Measurements from ENCODE around the gene PRR14.

The PRR14 gene

GRCh38 chr16:30662449-30662848 is 11.7 kb downstream of the PRR14 start:
- no peak for TF ChIP-seq CTCF (IDR thresholded peaks at IDR 0.05; ENCODE audit: insufficient read depth, missing control alignments)
- FAIRE-seq (no peak), DNase-seq (ENCODE audit: insufficient read length, low spot score) (no peak)

GRCh38 chr16:30663038-30663437 is 12.3 kb downstream of the PRR14 start:
- TF ChIP-seq CTCF (IDR thresholded peaks at IDR 0.05; ENCODE audit: insufficient read depth, missing control alignments): no peak
- FAIRE-seq: no peak
- no peak for DNase-seq (ENCODE audit: insufficient read length, low spot score)

GRCh38 chr16:30663820-30664219 is 13.1 kb downstream of the PRR14 start:
- DNase-seq (ENCODE audit: insufficient read length, low spot score) (no peak), FAIRE-seq (no peak)
- TF ChIP-seq CTCF (IDR thresholded peaks at IDR 0.05; ENCODE audit: insufficient read depth, missing control alignments): no peak

GRCh38 chr16:30664616-30665109 is 13.9 kb downstream of the PRR14 start:
- no peak for TF ChIP-seq CTCF (IDR thresholded peaks at IDR 0.05; ENCODE audit: insufficient read depth, missing control alignments)
- FAIRE-seq (no peak), DNase-seq (ENCODE audit: insufficient read length, low spot score) (no peak)

GRCh38 chr16:30665155-30665829 is 14.5 kb downstream of the PRR14 start:
- FAIRE-seq (no peak), DNase-seq (ENCODE audit: insufficient read length, low spot score) (no peak)
- TF ChIP-seq CTCF (IDR thresholded peaks at IDR 0.05; ENCODE audit: insufficient read depth, missing control alignments): no peak

GRCh38 chr16:30665830-30666190 is 15.1 kb downstream of the PRR14 start:
- FAIRE-seq (no peak), DNase-seq (ENCODE audit: insufficient read length, low spot score) (no peak)
- no peak for TF ChIP-seq CTCF (IDR thresholded peaks at IDR 0.05; ENCODE audit: insufficient read depth, missing control alignments)

GRCh38 chr16:30666681-30667080 is 15.9 kb downstream of the PRR14 start:
- no peak for TF ChIP-seq CTCF (IDR thresholded peaks at IDR 0.05; ENCODE audit: insufficient read depth, missing control alignments)
- DNase-seq (ENCODE audit: insufficient read length, low spot score) (no peak), FAIRE-seq (no peak)
